Peyer's patch (tissue), 4 donors: ENCODE data around the gene PROP1. TPM values are rescaled to one million over a fixed set of nuclear protein-coding genes. Genes with fewer than 3 reads are reported as not detected.
A peak's percentile ranks its signal among the peaks of the same experiment; 100 is the strongest.
"Not testable (repeated sequence)": the region's sequence is repeated elsewhere in the genome, so short reads cannot be mapped to it uniquely, and the experiment has no call there.

ENCODE experiments used
- DNase-seq, 3 donors: peaks; one replicate each; pipeline ENCODE4 v3.0.0-alpha.2; 2017 to 2019
- H3K27ac ChIP-seq, 4 donors: fragments of 200-600 bp; sonication (generic); one replicate each; pipeline ENCODE4 v1.5.1; 2016 to 2019
- H3K27me3 ChIP-seq, 2 donors: fragments of 200-600 bp; sonication (generic); one replicate each; pipeline ENCODE4 v1.5.1; 2019
- H3K36me3 ChIP-seq, 3 donors: fragments of 200-600 bp; sonication (generic); one replicate each; pipeline ENCODE4 v1.5.1; 2016 to 2019
- H3K4me1 ChIP-seq, 4 donors: fragments of 200-600 bp; sonication (generic); one replicate each; pipeline ENCODE4 v1.5.1; 2016 to 2019
- H3K4me3 ChIP-seq, 4 donors: fragments of 200-600 bp; sonication (generic); 1 replicate in 3 of 4; 2 replicates in 1 of 4; pipeline ENCODE4 v1.5.1; 2016 to 2019; ENCODE audit warnings: mild to moderate bottlenecking in 1 of 4
- H3K9me3 ChIP-seq, 4 donors: fragments of 200-600 bp; sonication (generic); one replicate each; pipeline ENCODE4 v1.5.1; 2016 to 2019; ENCODE audit warnings: mild to moderate bottlenecking in 1 of 4
- total RNA-seq, 4 donors: library from RNA; depleted of rRNA; stranded (reverse); fragments of >200 nt; gene quantifications; one replicate each; pipeline ENCODE4 v1.1.0, GENCODE V29; 2016

The PROP1 gene
- total RNA-seq, 4 donors from 2014 or later, result not detected

DNA sequence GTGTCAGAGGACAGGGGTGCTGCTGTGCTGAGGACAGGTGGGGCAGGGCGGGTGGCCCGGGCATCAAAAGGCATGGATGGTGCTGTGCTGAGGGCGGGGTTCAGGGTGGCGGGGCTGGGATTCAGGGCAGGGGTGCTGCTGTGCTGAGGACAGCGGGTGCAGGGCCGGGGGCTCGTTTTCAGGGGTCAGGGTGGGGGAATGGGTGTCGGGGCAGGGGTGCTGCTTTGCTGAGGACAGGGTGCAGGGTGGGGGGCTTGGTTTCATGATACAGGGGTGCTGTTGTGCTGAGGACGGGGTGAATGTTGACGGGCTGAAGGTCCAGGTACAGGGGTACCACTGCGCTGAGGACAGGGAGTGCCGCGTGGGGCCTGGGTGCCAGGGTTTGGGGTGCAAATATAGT, 50.9 kb downstream of the PROP1 start:
- H3K27me3 ChIP-seq, DNase-seq, H3K27ac ChIP-seq, H3K9me3 ChIP-seq, H3K4me3 ChIP-seq, H3K36me3 ChIP-seq, H3K4me1 ChIP-seq: not testable (repeated sequence)

DNA sequence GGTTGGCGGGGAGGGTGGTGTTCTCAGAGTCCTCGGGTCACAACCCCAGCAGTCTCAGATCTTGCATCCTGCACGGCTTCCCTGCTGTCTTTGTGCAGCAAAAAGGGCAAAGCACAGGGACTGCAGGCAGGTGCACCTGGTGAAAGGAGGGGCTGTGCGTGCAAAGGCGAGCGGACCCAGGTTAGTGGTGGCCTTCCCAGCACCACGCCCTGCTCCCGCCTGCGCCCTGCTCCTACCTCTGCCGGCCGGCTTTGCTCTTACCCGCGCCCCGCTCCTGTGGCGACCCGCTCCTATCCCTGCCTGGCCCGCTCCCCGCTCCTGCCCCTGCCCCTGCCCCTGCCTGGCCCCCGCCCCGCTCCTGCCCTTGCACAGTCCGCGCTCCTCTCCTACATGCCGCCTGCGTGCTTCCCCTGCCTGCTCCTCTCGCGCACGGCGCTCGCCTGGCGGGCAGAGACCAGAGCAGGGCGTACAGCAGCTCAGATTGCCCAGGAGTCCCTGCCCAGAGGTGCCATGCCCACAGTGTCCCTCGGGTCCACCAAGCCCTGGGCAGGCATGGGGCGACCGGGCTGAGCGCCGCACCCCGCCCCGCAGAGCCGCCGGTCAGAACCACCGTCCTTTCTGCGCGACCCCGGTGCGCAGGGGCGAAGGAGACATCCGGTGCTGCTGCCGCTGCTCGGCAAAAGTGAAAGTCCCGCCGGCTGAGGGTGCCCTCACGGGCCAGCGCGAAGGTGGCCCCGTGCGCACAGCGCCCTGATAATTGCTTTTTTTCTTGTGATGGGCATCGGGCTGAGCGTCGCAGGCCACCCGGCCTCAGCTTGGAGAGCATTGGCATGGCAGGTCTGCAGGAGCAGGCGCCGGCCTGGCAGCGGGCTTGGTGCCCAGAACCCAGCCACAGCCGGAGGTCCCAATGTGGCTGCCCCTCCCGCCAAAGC, 52.0 kb downstream of the PROP1 start:
- H3K4me1 ChIP-seq, H3K36me3 ChIP-seq, H3K27ac ChIP-seq, H3K9me3 ChIP-seq, DNase-seq, H3K27me3 ChIP-seq: not testable (repeated sequence)
- H3K4me3 ChIP-seq, result peak overlapping the region; percentile 33 to 49 (median 46)

DNA sequence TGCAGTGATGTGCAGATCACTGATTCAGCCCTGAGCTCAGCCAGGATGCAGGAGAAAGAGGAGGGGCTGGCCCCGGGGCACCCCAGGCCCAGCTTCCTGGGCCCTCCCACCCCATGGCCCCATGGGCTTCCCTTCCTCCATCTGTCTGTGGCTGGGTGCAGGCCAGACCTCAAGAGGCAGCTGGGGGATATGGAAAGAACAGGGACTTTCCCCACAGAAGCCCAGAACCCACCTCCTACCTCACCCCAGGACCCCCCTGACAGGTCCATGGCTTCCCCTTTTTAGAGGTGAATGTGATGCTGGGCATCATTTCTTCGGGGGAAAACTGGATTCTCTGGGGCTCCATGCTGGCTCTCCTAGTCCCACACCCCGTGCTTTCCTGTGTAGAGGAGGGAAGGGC, 53.1 kb downstream of the PROP1 start:
- DNase-seq, H3K4me1 ChIP-seq: not testable (repeated sequence)

More for the DNA sequence above, 53.1 kb downstream of the PROP1 start:
- not testable (repeated sequence) for H3K27me3 ChIP-seq, H3K27ac ChIP-seq, H3K9me3 ChIP-seq, H3K36me3 ChIP-seq, H3K4me3 ChIP-seq

Other genes with a start within 250 kb of the PROP1 start
- gene FAM153A, start 213.3 kb downstream of the PROP1 start, total RNA-seq, result 1 to 10 TPM in 2 of 4 donors, under 1 TPM in 1, not detected in 1; 0.28 to 3.3 (median 1.5) TPM
- 1 to 10 TPM in 2 of 4 donors, under 1 TPM in 2; 0.53 to 2.5 (median 1.1) TPM for gene N4BP3, start 117.3 kb upstream of the PROP1 start, total RNA-seq
- gene RMND5B, start 134.8 kb upstream of the PROP1 start, total RNA-seq, result 10 to 100 TPM; 35.9 to 59.4 (median 51.7) TPM
- gene NHP2, start 157.6 kb upstream of the PROP1 start, total RNA-seq, result 10 to 100 TPM; 49.5 to 75.9 (median 62.0) TPM
- not detected for gene GMCL2, start 191.1 kb upstream of the PROP1 start, total RNA-seq
- 100 to 1,000 TPM in 1 of 4 donors, 10 to 100 TPM in 3; 74.8 to 135 (median 81.4) TPM for gene HNRNPAB, start 208.3 kb upstream of the PROP1 start, total RNA-seq
- 100 to 1,000 TPM; 180 to 441 (median 280) TPM for gene PHYKPL, start 236.6 kb upstream of the PROP1 start, total RNA-seq